ENCODE data around the gene ATP6V0B. TPM values are rescaled to one million over a fixed set of nuclear protein-coding genes. Genes with fewer than 3 reads are reported as not detected.

The ATP6V0B gene
- polyA plus RNA-seq, 1 donor from 2014 or later, result 580 TPM

GRCh38 chr1:43965316-43965715 is 9.4 kb upstream of the ATP6V0B start:
- Histone ChIP-seq H3K79me2 (replicated peaks; ENCODE audit: insufficient read depth, low read length) (no peaks in the 10 kb centered on the region), H3K36me3 (ENCODE audit: insufficient read depth, low read length) (peaks cover 20% of the 10 kb centered on the region), H3K4me2 (ENCODE audit: low read length) (no peak overlapping the region), H3K4me3 (ENCODE audit: low read length) (no peak overlapping the region), H4K20me1 (ENCODE audit: insufficient read depth) (no peaks in the 10 kb centered on the region), H2AFZ (ENCODE audit: low read depth, low read length) (no peak overlapping the region), H3K9me2 (ENCODE audit: insufficient read depth, low read length) (no peaks in the 10 kb centered on the region), H3K9me3 (ENCODE audit: low read length) (no peaks in the 10 kb centered on the region), H3K27me3 (ENCODE audit: insufficient read depth, low read depth, low read length) (no peaks in the 10 kb centered on the region), H3F3A (ENCODE audit: insufficient read depth, low read length, poor library complexity, severe bottlenecking) (no peaks in the 10 kb centered on the region), H3K9ac (ENCODE audit: low read length) (no peak overlapping the region), H3K27ac (ENCODE audit: low read length) (no peak overlapping the region)
- TF ChIP-seq MXI1 (conservative IDR thresholded peaks at IDR 0.05; ENCODE audit: poor library complexity, severe bottlenecking) (no peak), RAD21 (conservative IDR thresholded peaks at IDR 0.05) (no peak)

GRCh38 chr1:43968348-43968948 is 6.3 kb upstream of the ATP6V0B start:
- no peaks in the 10 kb centered on the region for H3K9me2 ChIP-seq (ENCODE audit: insufficient read depth, low read length)
- no peaks in the 10 kb centered on the region for H3K27me3 ChIP-seq (ENCODE audit: insufficient read depth, low read depth, low read length)
- TF ChIP-seq CTCF (IDR thresholded peaks at IDR 0.05; ENCODE audit: poor library complexity, severe bottlenecking) (no peak), RAD21 (conservative IDR thresholded peaks at IDR 0.05) (no peak), REST (IDR thresholded peaks at IDR 0.05; ENCODE audit: borderline replicate concordance) (no peak), EZH2 (IDR thresholded peaks at IDR 0.05; ENCODE audit: borderline replicate concordance, insufficient read depth, low read length, poor library complexity, severe bottlenecking) (no peak), POLR2AphosphoS5 (IDR thresholded peaks at IDR 0.05) (no peak), MXI1 (conservative IDR thresholded peaks at IDR 0.05; ENCODE audit: poor library complexity, severe bottlenecking) (no peak), SMC3 (conservative IDR thresholded peaks at IDR 0.05; ENCODE audit: poor library complexity) (no peak), EP300 (conservative IDR thresholded peaks at IDR 0.05; ENCODE audit: poor library complexity, severe bottlenecking) (no peak), TAF1 (IDR thresholded peaks at IDR 0.05; ENCODE audit: low read depth) (no peak)
- H3K9me3 ChIP-seq (ENCODE audit: low read length), result no peaks in the 10 kb centered on the region
- peaks cover 12% of the 10 kb centered on the region for H3K36me3 ChIP-seq (ENCODE audit: insufficient read depth, low read length)
- no peaks in the 10 kb centered on the region for H3F3A ChIP-seq (ENCODE audit: insufficient read depth, low read length, poor library complexity, severe bottlenecking)
- H3K27ac ChIP-seq (ENCODE audit: low read length), result no peak overlapping the region
- no peaks in the 10 kb centered on the region for H3K79me2 ChIP-seq (replicated peaks; ENCODE audit: insufficient read depth, low read length)
- H3K4me2 ChIP-seq (ENCODE audit: low read length), result no peak overlapping the region
- H2AFZ ChIP-seq (ENCODE audit: low read depth, low read length), result no peak overlapping the region
- no peak overlapping the region for H3K9ac ChIP-seq (ENCODE audit: low read length)
- no peaks in the 10 kb centered on the region for H4K20me1 ChIP-seq (ENCODE audit: insufficient read depth)
- no peak overlapping the region for H3K4me3 ChIP-seq (ENCODE audit: low read length)

Measured in neural cell (in vitro differentiated cells).